HCT116 (cell line): Measurements from ENCODE around the gene CLN3. TPM values are rescaled to one million over a fixed set of nuclear protein-coding genes. Genes with fewer than 3 reads are reported as not detected.

ENCODE experiments used
- ATAC-seq: fragments of 200-7000 bp; cut with Tn5 transposase; 2 replicates; pipeline ENCODE4 v1.9.1; 2020; ENCODE audit warnings: mild to moderate bottlenecking, moderate library complexity
- BruUV-seq: library from RNA; stranded (reverse); fragments of 400-500 nt; replicated peaks from 2 replicates; lab custom pipeline; 2021; lab: Mats Ljungman, UMichigan
- CTCF ChIA-PET: fragments of 300-600 bp; sonication (Branson Sonifier 250); formaldehyde crosslinking; loops from one replicate; lab custom pipeline; 2021; ENCODE audit warnings: antibody characterized with exemption; lab: Charles Lee
- POLR2A ChIA-PET: fragments of 300-600, 350-600 bp; sonication (Branson Sonifier 250); formaldehyde crosslinking; loops from one replicate; lab custom pipeline; 2021; ENCODE audit warnings: antibody characterized with exemption; lab: Charles Lee
- RAD21 ChIA-PET, 2 experiments: fragments of 300-600 bp; sonication (Branson Sonifier 250); formaldehyde crosslinking; loops; one replicate each; lab custom pipeline; 2023; ENCODE audit warnings: low total read pairs in 2 of 2; ENCODE audit not compliant: uncharacterized antibody in 2 of 2, unreplicated experiment in 2 of 2, low non-redundant PET in 1 of 2; lab: Charles Lee
- DNase-seq: peaks from one replicate; pipeline ENCODE4 v3.0.0-alpha.2; 2010; ENCODE audit warnings: low read depth, low spot score
- H2AFZ ChIP-seq: fragments of 200-600 bp; shearing (Covaris generic), sonication (generic); 2 replicates; pipeline ENCODE4 v1.6.1; 2017; ENCODE audit warnings: low read depth, mixed run types, mixed read lengths, antibody characterized with exemption, low read length; ENCODE audit not compliant: poor library complexity, severe bottlenecking
- H3K27ac ChIP-seq: 2 replicates; pipeline ENCODE4 v1.5.1; 2012; ENCODE audit warnings: low read depth, low read length
- H3K27me3 ChIP-seq: fragments of 200-600 bp; sonication (generic); 2 replicates; pipeline ENCODE4 v1.6.1; 2016; ENCODE audit warnings: mixed run types, low read length, mixed read lengths; ENCODE audit not compliant: insufficient read depth
- H3K36me3 ChIP-seq, 2 experiments: fragments of 200-500 bp in 1 of 2; fragments of 200-600 bp in 1 of 2; sonication (Bioruptor generic) in 1 of 2; sonication (generic) in 1 of 2; 2 replicates each; pipeline versions ENCODE4 v1.5.1 to v1.6.1; 2014 to 2016; ENCODE audit warnings: low read length in 2 of 2, inconsistent platforms in 1 of 2, mixed read lengths in 1 of 2, mixed run types in 1 of 2; ENCODE audit not compliant: insufficient read depth in 2 of 2, control insufficient read depth in 1 of 2
- H3K4me1 ChIP-seq, 2 experiments: fragments of 200-600 bp in 1 of 2; sonication (generic) in 1 of 2; 2 replicates each; pipeline versions ENCODE4 v1.5.1 to v1.6.1; 2012 to 2017; ENCODE audit warnings: low read length in 2 of 2, inconsistent platforms in 1 of 2, mild to moderate bottlenecking in 1 of 2, mixed read lengths in 1 of 2, mixed run types in 1 of 2, moderate library complexity in 1 of 2; ENCODE audit not compliant: insufficient read depth in 2 of 2, control insufficient read depth in 1 of 2
- H3K4me2 ChIP-seq: fragments of 200-600 bp; sonication (generic); 2 replicates; pipeline ENCODE4 v1.6.1; 2017; ENCODE audit warnings: mixed run types, low read length, mixed read lengths
- H3K4me3 ChIP-seq, 2 experiments: fragments of 200-600 bp in 1 of 2; sonication (generic) in 1 of 2; replicated peaks in 1 of 2; 2 replicates each; pipeline ENCODE4 v1.5.1; 2011 to 2016; ENCODE audit warnings: low read length in 2 of 2, control low read depth in 1 of 2, low read depth in 1 of 2, mild to moderate bottlenecking in 1 of 2, mixed read lengths in 1 of 2, mixed run types in 1 of 2
- H3K79me2 ChIP-seq: fragments of 200-600 bp; sonication (generic); 2 replicates; pipeline ENCODE4 v1.6.1; 2017; ENCODE audit warnings: mild to moderate bottlenecking, mixed run types, low read length, moderate library complexity, mixed read lengths; ENCODE audit not compliant: insufficient read depth
- H3K9ac ChIP-seq: fragments of 200-600 bp; sonication (generic); 2 replicates; pipeline ENCODE4 v1.6.1; 2016; ENCODE audit warnings: low read length, mixed read lengths
- H3K9me2 ChIP-seq: fragments of 200-600 bp; sonication (generic), shearing (Covaris generic); 2 replicates; pipeline ENCODE4 v1.6.1; 2017; ENCODE audit warnings: mixed run types, mild to moderate bottlenecking, moderate library complexity; ENCODE audit not compliant: insufficient read depth
- H3K9me3 ChIP-seq, 2 experiments: fragments of 200-500 bp in 1 of 2; fragments of 200-600 bp in 1 of 2; sonication (Bioruptor generic) in 1 of 2; sonication (generic) in 1 of 2; 2 replicates each; pipeline ENCODE4 v1.6.1; 2014 to 2017; ENCODE audit warnings: low read length in 2 of 2, mixed read lengths in 2 of 2, inconsistent platforms in 1 of 2, low read depth in 1 of 2, mild to moderate bottlenecking in 1 of 2, mixed run types in 1 of 2, moderate library complexity in 1 of 2; ENCODE audit not compliant: control insufficient read depth in 1 of 2, insufficient read depth in 1 of 2
- H4K20me1 ChIP-seq: fragments of 200-600 bp; sonication (generic), shearing (Covaris generic); 2 replicates; pipeline ENCODE4 v1.6.1; 2017; ENCODE audit warnings: mixed run types, mild to moderate bottlenecking, moderate library complexity; ENCODE audit not compliant: insufficient read depth
- EGR1 ChIP-seq: IDR thresholded peaks from 2 replicates; pipeline ENCODE4 v1.6.1; 2012; ENCODE audit warnings: low read depth
- EZH2 ChIP-seq: fragments of 200-600 bp; sonication (generic); IDR thresholded peaks from 2 replicates; pipeline ENCODE4 v1.6.1; 2017; ENCODE audit warnings: antibody characterized with exemption, mixed run types
- EZH2phosphoT487 ChIP-seq: fragments of 200-600 bp; IDR thresholded peaks from 2 replicates; pipeline ENCODE4 v1.6.1; 2018; ENCODE audit warnings: antibody characterized with exemption, borderline replicate concordance
- FOSL1 ChIP-seq: IDR thresholded peaks from 2 replicates; pipeline ENCODE4 v1.6.1; 2012; ENCODE audit warnings: low read depth
- RAD21 ChIP-seq: IDR thresholded peaks from 2 replicates; pipeline ENCODE4 v1.6.1; 2012; ENCODE audit warnings: low read depth, mild to moderate bottlenecking
- SIN3A ChIP-seq: IDR thresholded peaks from 2 replicates; pipeline ENCODE4 v1.6.1; 2012; ENCODE audit warnings: low read depth
- SP1 ChIP-seq: IDR thresholded peaks from 2 replicates; pipeline ENCODE4 v1.6.1; 2012; ENCODE audit warnings: low read depth
- ZBTB33 ChIP-seq: IDR thresholded peaks from 2 replicates; pipeline ENCODE4 v1.6.1; 2011; ENCODE audit warnings: mild to moderate bottlenecking, low read length, moderate library complexity; ENCODE audit not compliant: insufficient replicate concordance; ENCODE audit errors: extremely low read depth
- ZFX ChIP-seq: fragments of 450-650 bp; IDR thresholded peaks from 2 replicates; pipeline ENCODE4 v1.6.1; 2017
- ZNF274 ChIP-seq: fragments of 200-500 bp; sonication (Bioruptor generic); IDR thresholded peaks from 2 replicates; pipeline ENCODE4 v1.6.1; 2014; ENCODE audit warnings: mild to moderate bottlenecking, low read depth, low read length, inconsistent platforms
- intact Hi-C: fragments of 100-400 bp; cut with micrococcal nuclease; formaldehyde crosslinking; loops from 2 replicates; pipeline ENCODE4 v1.10.0; 2022
- total RNA-seq: library from RNA; stranded (reverse); gene quantifications from one replicate; pipeline ENCODE4 v1.2.1, GENCODE V29; 2021; ENCODE audit not compliant: unreplicated experiment
- TF ChIP-seq, protein P1 (sequence below), 3 experiments: fragments of 200-600 bp in 1 of 3; sonication (generic) in 1 of 3; IDR thresholded peaks in 2 of 3; conservative IDR thresholded peaks in 1 of 3; 2 replicates each; pipeline ENCODE4 v1.5.1; 2012 to 2017; ENCODE audit warnings: low read depth in 2 of 3, low read length in 2 of 3, antibody characterized with exemption in 1 of 3, borderline replicate concordance in 1 of 3, control low read depth in 1 of 3, mild to moderate bottlenecking in 1 of 3, mixed read lengths in 1 of 3, mixed run types in 1 of 3, moderate library complexity in 1 of 3; ENCODE audit not compliant: insufficient read depth in 1 of 3
- TF ChIP-seq, protein P2 (sequence below): IDR thresholded peaks from 2 replicates; pipeline ENCODE4 v1.6.1; 2012; ENCODE audit warnings: low read depth

CLN3 gene
- total RNA-seq, 1 experiment from 2014 or later = 19.9 TPM

DNA sequence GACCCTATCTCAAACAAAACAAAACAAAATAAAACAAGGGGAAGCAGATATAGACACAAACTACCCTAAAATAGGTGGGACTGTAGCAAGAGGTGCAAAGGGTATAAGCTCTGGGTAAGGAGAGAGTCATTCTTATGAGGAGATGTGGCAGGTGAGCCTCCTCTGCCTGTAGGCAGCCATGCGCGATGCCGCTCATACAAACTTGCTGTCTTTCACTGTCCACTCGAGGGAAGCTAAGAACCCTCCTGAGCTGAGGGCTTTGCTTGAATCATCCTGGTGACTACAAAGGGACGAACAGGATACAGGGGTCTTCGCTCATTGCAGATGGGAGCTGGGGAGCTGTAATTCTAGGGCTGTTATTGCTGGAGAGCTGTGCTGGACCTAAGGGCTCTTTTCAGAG, 29.6 kb upstream of the CLN3 start:
- Histone ChIP-seq H3K4me2 (no peak overlapping the region), H2AFZ (no peak overlapping the region), H3K9me2 (no peaks in the 10 kb centered on the region), H3K27ac (no peak overlapping the region), H3K9ac (no peak overlapping the region), H3K4me3 (no peak overlapping the region), H3K79me2 (no peaks in the 10 kb centered on the region), H3K9me3 (no peaks in the 10 kb centered on the region), H3K27me3 (no peaks in the 10 kb centered on the region), H3K4me1 (no peaks in the 10 kb centered on the region), H3K36me3 (no peaks in the 10 kb centered on the region), H4K20me1 (no peaks in the 10 kb centered on the region)
- POLR2A ChIA-PET = no interaction called here
- no peak for DNase-seq
- CTCF ChIA-PET = no interaction called here
- RAD21 ChIA-PET = no interaction called here
- BruUV-seq = no TSS peak
- no peak for ATAC-seq
- TF ChIP-seq EZH2 (no peak), EGR1 (no peak), EZH2phosphoT487 (no peak), FOSL1 (no peak), ZNF274 (no peak), SP1 (no peak), RAD21 (no peak), ZBTB33 (no peak), SIN3A (no peak), ZFX (no peak)
- TF ChIP-seq, protein P1, sequence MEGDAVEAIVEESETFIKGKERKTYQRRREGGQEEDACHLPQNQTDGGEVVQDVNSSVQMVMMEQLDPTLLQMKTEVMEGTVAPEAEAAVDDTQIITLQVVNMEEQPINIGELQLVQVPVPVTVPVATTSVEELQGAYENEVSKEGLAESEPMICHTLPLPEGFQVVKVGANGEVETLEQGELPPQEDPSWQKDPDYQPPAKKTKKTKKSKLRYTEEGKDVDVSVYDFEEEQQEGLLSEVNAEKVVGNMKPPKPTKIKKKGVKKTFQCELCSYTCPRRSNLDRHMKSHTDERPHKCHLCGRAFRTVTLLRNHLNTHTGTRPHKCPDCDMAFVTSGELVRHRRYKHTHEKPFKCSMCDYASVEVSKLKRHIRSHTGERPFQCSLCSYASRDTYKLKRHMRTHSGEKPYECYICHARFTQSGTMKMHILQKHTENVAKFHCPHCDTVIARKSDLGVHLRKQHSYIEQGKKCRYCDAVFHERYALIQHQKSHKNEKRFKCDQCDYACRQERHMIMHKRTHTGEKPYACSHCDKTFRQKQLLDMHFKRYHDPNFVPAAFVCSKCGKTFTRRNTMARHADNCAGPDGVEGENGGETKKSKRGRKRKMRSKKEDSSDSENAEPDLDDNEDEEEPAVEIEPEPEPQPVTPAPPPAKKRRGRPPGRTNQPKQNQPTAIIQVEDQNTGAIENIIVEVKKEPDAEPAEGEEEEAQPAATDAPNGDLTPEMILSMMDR (IDR thresholded peaks at IDR 0.05 in 2 of 3, conservative IDR thresholded peaks at IDR 0.05 in 1 of 3; ENCODE audit: borderline replicate concordance in 1 of 3, insufficient read depth in 1 of 3, low read depth in 2 of 3, low read length in 2 of 3) = no peak
- TF ChIP-seq, protein P2, sequence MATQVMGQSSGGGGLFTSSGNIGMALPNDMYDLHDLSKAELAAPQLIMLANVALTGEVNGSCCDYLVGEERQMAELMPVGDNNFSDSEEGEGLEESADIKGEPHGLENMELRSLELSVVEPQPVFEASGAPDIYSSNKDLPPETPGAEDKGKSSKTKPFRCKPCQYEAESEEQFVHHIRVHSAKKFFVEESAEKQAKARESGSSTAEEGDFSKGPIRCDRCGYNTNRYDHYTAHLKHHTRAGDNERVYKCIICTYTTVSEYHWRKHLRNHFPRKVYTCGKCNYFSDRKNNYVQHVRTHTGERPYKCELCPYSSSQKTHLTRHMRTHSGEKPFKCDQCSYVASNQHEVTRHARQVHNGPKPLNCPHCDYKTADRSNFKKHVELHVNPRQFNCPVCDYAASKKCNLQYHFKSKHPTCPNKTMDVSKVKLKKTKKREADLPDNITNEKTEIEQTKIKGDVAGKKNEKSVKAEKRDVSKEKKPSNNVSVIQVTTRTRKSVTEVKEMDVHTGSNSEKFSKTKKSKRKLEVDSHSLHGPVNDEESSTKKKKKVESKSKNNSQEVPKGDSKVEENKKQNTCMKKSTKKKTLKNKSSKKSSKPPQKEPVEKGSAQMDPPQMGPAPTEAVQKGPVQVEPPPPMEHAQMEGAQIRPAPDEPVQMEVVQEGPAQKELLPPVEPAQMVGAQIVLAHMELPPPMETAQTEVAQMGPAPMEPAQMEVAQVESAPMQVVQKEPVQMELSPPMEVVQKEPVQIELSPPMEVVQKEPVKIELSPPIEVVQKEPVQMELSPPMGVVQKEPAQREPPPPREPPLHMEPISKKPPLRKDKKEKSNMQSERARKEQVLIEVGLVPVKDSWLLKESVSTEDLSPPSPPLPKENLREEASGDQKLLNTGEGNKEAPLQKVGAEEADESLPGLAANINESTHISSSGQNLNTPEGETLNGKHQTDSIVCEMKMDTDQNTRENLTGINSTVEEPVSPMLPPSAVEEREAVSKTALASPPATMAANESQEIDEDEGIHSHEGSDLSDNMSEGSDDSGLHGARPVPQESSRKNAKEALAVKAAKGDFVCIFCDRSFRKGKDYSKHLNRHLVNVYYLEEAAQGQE = no peak
- intact Hi-C loops = no loop called here
